ENCODE measurements around the gene RASSF6. TPM values are rescaled to one million over a fixed set of nuclear protein-coding genes. Genes with fewer than 3 reads are reported as not detected.

RASSF6 gene
- total RNA-seq, 1 experiment from 2014 or later: 1.6 TPM

GRCh38 chr4:73608689-73609594 is 11.3 kb downstream of the RASSF6 start:
- POLR2A ChIA-PET: interaction anchor here (0.5 to 3.1 kb wide), 15 partner anchors 9 to 987 kb away, joined by 3 to 47 read pairs (median 4); partner anchors contain the start of gene RASSF6
- CTCF ChIA-PET: interaction anchor here (1.2 to 2.5 kb wide), 3 partner anchors 13 to 121 kb away, joined by 4 to 15 read pairs (median 4); no protein-coding TSS in a partner anchor
- H3K9me3 Mint-ChIP-seq (ENCODE audit: unreplicated experiment): peaks cover 5% of the 10 kb centered on the region
- peaks cover 50% of the 10 kb centered on the region for H3K4me1 Mint-ChIP-seq (ENCODE audit: insufficient read depth, unreplicated experiment)
- peak; percentile 71 for DNase-seq (ENCODE audit: unreplicated experiment)
- H3K27me3 Mint-ChIP-seq (ENCODE audit: insufficient read depth, unreplicated experiment): no peaks in the 10 kb centered on the region
- no peak overlapping the region for H3K4me3 Mint-ChIP-seq (ENCODE audit: unreplicated experiment)
- intact Hi-C loops (cut with micrococcal nuclease): no loop called here
- no peak for TF ChIP-seq CTCF (IDR thresholded peaks at IDR 0.05; ENCODE audit: unreplicated experiment)
- peaks cover 6% of the 10 kb centered on the region for H3K36me3 Mint-ChIP-seq (ENCODE audit: insufficient read depth, unreplicated experiment)
- peak overlapping the region; percentile 6 for H3K27ac Mint-ChIP-seq (ENCODE audit: low read depth, unreplicated experiment)
- no TSS peak for BruUV-seq (replicated peaks)

- no peak overlapping the region for H3K4me3 Mint-ChIP-seq (ENCODE audit: unreplicated experiment)
- no peaks in the 10 kb centered on the region for H3K27me3 Mint-ChIP-seq (ENCODE audit: insufficient read depth, unreplicated experiment)
- H3K4me1 Mint-ChIP-seq (ENCODE audit: insufficient read depth, unreplicated experiment): peaks cover 39% of the 10 kb centered on the region
- TF ChIP-seq CTCF (IDR thresholded peaks at IDR 0.05; ENCODE audit: unreplicated experiment): no peak
- no peak overlapping the region for H3K27ac Mint-ChIP-seq (ENCODE audit: low read depth, unreplicated experiment)
- no peak for DNase-seq (ENCODE audit: unreplicated experiment)
- POLR2A ChIA-PET: interaction anchor here (0.7 to 0.8 kb wide), 2 partner anchors 8 to 26 kb away, joined by 3 read pairs; no protein-coding TSS in a partner anchor
- H3K36me3 Mint-ChIP-seq (ENCODE audit: insufficient read depth, unreplicated experiment): peaks cover 6% of the 10 kb centered on the region
- H3K9me3 Mint-ChIP-seq (ENCODE audit: unreplicated experiment): no peaks in the 10 kb centered on the region
- no TSS peak for BruUV-seq (replicated peaks)
- CTCF ChIA-PET: interaction anchor here (1.4 kb wide), 1 partner anchor 14 kb away, joined by 4 read pairs; no protein-coding TSS in a partner anchor
- intact Hi-C loops (cut with micrococcal nuclease): no loop called here
Observed at GRCh38 chr4:73607375-73608033, 12.7 kb downstream of the RASSF6 start.

DNA sequence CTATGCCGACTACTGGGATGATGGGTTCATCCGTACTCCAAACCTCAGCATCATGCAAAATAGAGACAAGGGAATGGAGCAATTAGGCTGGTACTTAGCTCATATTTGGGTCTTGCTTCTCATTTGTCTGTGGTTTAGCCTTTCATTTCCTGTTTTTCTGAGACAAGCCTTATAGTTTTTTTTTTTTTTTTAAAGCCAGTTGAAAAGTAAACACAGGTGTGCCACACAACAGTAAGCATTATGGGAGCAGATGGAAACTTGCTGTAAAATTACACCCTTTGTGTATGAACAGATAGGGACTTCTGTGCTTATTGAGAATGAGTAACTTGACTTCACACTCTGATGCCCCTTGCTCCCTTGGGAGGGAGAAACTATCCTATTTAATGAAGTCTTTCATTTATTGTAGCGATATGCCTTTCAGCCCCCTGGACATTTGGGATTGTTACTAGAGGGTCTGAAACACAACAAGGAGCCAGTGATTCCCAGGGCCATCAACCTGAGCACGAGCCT is 13.7 kb downstream of the RASSF6 start:
- H3K27ac Mint-ChIP-seq (ENCODE audit: low read depth, unreplicated experiment): no peak overlapping the region
- POLR2A ChIA-PET: no interaction called here
- no peak for DNase-seq (ENCODE audit: unreplicated experiment)

More for the DNA sequence above, 13.7 kb downstream of the RASSF6 start:
- intact Hi-C loops (cut with micrococcal nuclease): no loop called here
- H3K27me3 Mint-ChIP-seq (ENCODE audit: insufficient read depth, unreplicated experiment): no peaks in the 10 kb centered on the region
- H3K4me1 Mint-ChIP-seq (ENCODE audit: insufficient read depth, unreplicated experiment): peaks cover 34% of the 10 kb centered on the region
- peaks cover 6% of the 10 kb centered on the region for H3K36me3 Mint-ChIP-seq (ENCODE audit: insufficient read depth, unreplicated experiment)
- TF ChIP-seq CTCF (IDR thresholded peaks at IDR 0.05; ENCODE audit: unreplicated experiment): no peak
- CTCF ChIA-PET: interaction anchor here (0.7 to 1.5 kb wide), 3 partner anchors 13 to 701 kb away, joined by 4 to 7 read pairs (median 5); no protein-coding TSS in a partner anchor
- H3K9me3 Mint-ChIP-seq (ENCODE audit: unreplicated experiment): no peaks in the 10 kb centered on the region
- H3K4me3 Mint-ChIP-seq (ENCODE audit: unreplicated experiment): no peak overlapping the region
- no TSS peak for BruUV-seq (replicated peaks)
